Natural killer cell (primary cell): ENCODE measurements around the gene ZNF541. TPM values are rescaled to one million over a fixed set of nuclear protein-coding genes. Genes with fewer than 3 reads are reported as not detected.

Experiments
- ATAC-seq, 3 donors: fragments of 150-1000 bp in 2 of 3; fragments of 200-7000 bp in 1 of 3; cut with Tn5 transposase; 1 replicate in 1 of 3; 2 replicates in 2 of 3; pipeline ENCODE4 v1.10.0; 2021; ENCODE audit warnings: mild to moderate bottlenecking in 2 of 3, moderate library complexity in 2 of 3
- DNase-seq, 2 donors: peaks; one replicate each; pipeline versions ENCODE4 v3.0.0 to v3.0.0-alpha.2; 2013 to 2021; ENCODE audit warnings: mixed read lengths in 1 of 2
- H3K27ac ChIP-seq: one replicate; pipeline ENCODE4 v1.5.1; 2013; ENCODE audit warnings: mild to moderate bottlenecking, low read length
- H3K27me3 ChIP-seq: one replicate; pipeline ENCODE4 v1.6.1; 2013; ENCODE audit warnings: low read length; ENCODE audit not compliant: control insufficient read depth, insufficient read depth
- H3K36me3 ChIP-seq: one replicate; pipeline ENCODE4 v1.6.1; 2013; ENCODE audit warnings: low read length; ENCODE audit not compliant: control insufficient read depth, insufficient read depth
- H3K4me1 ChIP-seq: one replicate; pipeline ENCODE4 v1.6.1; 2013; ENCODE audit warnings: low read length; ENCODE audit not compliant: control insufficient read depth, insufficient read depth
- H3K4me3 ChIP-seq: one replicate; pipeline ENCODE4 v1.5.1; 2013; ENCODE audit warnings: low read length
- H3K9me3 ChIP-seq: one replicate; pipeline ENCODE4 v1.6.1; 2013; ENCODE audit warnings: low read length; ENCODE audit not compliant: control insufficient read depth, insufficient read depth
- H3K27ac Mint-ChIP-seq, 2 donors: one replicate each; pipeline ENCODE4 v1.8.0; 2022; ENCODE audit warnings: mild to moderate bottlenecking in 2 of 2, mixed read lengths in 2 of 2, moderate library complexity in 1 of 2
- H3K27me3 Mint-ChIP-seq, 2 donors: one replicate each; pipeline ENCODE4 v1.8.0; 2022; ENCODE audit warnings: low read depth in 2 of 2, mixed read lengths in 2 of 2
- H3K36me3 Mint-ChIP-seq: one replicate; pipeline ENCODE4 v1.8.0; 2022; ENCODE audit warnings: mixed read lengths
- H3K4me1 Mint-ChIP-seq, 2 donors: one replicate each; pipeline ENCODE4 v1.8.0; 2022; ENCODE audit warnings: mixed read lengths in 2 of 2
- H3K4me3 Mint-ChIP-seq: one replicate; pipeline ENCODE4 v1.8.0; 2022; ENCODE audit warnings: mild to moderate bottlenecking, moderate library complexity, mixed read lengths
- H3K9me3 Mint-ChIP-seq, 2 donors: one replicate each; pipeline ENCODE4 v1.8.0; 2022; ENCODE audit warnings: mixed read lengths in 2 of 2
- WGBS: methylation state at CpG from one replicate; pipeline ENCODE4 v1.1.7; 2013; ENCODE audit warnings: missing lambda C conversion rate; ENCODE audit not compliant: insufficient coverage; 5-methylcytosine and 5-hydroxymethylcytosine counted together
- intact Hi-C: fragments of 100-400 bp; cut with micrococcal nuclease; formaldehyde crosslinking; loops from one replicate; pipeline ENCODE4 v1.14.2; 2022
- total RNA-seq, 4 donors: library from RNA; stranded (reverse); fragments of 120-200 nt in 1 of 4; gene quantifications; one replicate each; pipeline versions ENCODE4 v1.2.3 to v1.2.4, GENCODE V29; 2013 to 2022
- TF ChIP-seq, protein P1 (sequence below): fragments of 200-600 bp; IDR thresholded peaks from one replicate; pipeline ENCODE4 v1.8.0; 2022; ENCODE audit warnings: antibody characterized with exemption

The ZNF541 gene
- total RNA-seq, 3 donors from 2014 or later (not counting 1 experiment from before 2014, with no cell fraction given) = 1.5 to 2.0 (median 1.5) TPM

DNA sequence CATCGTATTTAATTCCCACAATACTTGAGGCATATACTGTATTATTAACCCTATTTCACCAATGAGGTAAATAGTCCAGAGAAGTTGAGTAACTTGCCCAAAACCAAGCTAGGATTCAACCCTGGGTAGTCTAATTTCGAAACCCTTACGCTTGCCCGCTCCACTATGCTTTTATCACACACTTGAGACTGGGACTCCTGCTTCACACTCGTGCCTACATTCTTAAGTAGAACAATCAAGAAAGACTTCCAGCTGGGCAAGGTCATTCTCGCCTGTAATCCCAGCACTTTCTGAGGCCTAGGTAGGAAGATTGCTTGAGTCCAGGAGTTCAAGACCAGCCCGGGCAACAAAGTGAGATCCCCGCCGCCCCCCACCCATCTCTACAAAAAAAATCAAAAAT, 3.6 kb downstream of the ZNF541 start:
- ATAC-seq = no peak
- intact Hi-C loops = no loop called here
- no peaks in the 10 kb centered on the region for H3K9me3 ChIP-seq
- no peak overlapping the region for H3K27ac ChIP-seq
- Mint-ChIP-seq H3K27ac (no peak overlapping the region), H3K27me3 (peaks cover 0 to 11% of the 10 kb centered on the region in 2 donors), H3K4me3 (no peak overlapping the region), H3K4me1 (peaks cover 11 to 12% of the 10 kb centered on the region in 2 donors), H3K36me3 (no peaks in the 10 kb centered on the region), H3K9me3 (no peaks in the 10 kb centered on the region)
- H3K27me3 ChIP-seq = no peaks in the 10 kb centered on the region
- no peak overlapping the region for H3K4me3 ChIP-seq
- H3K36me3 ChIP-seq = no peaks in the 10 kb centered on the region
- TF ChIP-seq, protein P1, sequence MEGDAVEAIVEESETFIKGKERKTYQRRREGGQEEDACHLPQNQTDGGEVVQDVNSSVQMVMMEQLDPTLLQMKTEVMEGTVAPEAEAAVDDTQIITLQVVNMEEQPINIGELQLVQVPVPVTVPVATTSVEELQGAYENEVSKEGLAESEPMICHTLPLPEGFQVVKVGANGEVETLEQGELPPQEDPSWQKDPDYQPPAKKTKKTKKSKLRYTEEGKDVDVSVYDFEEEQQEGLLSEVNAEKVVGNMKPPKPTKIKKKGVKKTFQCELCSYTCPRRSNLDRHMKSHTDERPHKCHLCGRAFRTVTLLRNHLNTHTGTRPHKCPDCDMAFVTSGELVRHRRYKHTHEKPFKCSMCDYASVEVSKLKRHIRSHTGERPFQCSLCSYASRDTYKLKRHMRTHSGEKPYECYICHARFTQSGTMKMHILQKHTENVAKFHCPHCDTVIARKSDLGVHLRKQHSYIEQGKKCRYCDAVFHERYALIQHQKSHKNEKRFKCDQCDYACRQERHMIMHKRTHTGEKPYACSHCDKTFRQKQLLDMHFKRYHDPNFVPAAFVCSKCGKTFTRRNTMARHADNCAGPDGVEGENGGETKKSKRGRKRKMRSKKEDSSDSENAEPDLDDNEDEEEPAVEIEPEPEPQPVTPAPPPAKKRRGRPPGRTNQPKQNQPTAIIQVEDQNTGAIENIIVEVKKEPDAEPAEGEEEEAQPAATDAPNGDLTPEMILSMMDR = no peak
- WGBS = 95% methylated on average over 7 of the region's 9 CpGs
- H3K4me1 ChIP-seq = peaks cover 13% of the 10 kb centered on the region
- DNase-seq = no peak

DNA sequence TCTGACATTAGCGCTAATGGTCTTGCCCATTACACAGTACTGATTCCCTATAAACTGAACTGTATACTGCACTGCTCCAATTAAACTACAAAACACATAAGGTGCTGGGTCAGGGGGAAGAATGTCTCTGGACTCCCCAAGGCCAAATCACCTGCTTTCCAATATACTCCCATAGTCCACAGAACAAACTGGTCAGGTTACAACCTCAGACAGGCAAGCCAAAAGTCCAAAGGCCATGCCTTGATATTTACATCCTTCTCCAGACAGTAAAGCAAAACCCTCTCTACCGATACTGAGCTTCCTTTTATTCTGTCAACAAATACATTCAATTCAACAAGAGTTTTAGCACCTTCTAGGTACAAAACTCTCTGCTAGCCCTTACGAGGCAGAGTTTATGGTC, 8.9 kb downstream of the ZNF541 start:
- H3K4me1 Mint-ChIP-seq = peaks cover 0 to 6% of the 10 kb centered on the region in 2 donors
- H3K36me3 Mint-ChIP-seq = no peaks in the 10 kb centered on the region
- no peak overlapping the region for H3K27ac Mint-ChIP-seq
- H3K9me3 ChIP-seq = no peaks in the 10 kb centered on the region
- H3K4me3 ChIP-seq = no peak overlapping the region
- no peaks in the 10 kb centered on the region for H3K27me3 ChIP-seq
- H3K27me3 Mint-ChIP-seq = peaks cover 0 to 4% of the 10 kb centered on the region in 2 donors
- no peaks in the 10 kb centered on the region for H3K9me3 Mint-ChIP-seq
- no peaks in the 10 kb centered on the region for H3K4me1 ChIP-seq
- TF ChIP-seq, protein P1 = no peak
- 92% methylated on average over 3 of the region's 3 CpGs for WGBS
- no peaks in the 10 kb centered on the region for H3K36me3 ChIP-seq
- ATAC-seq (no peak), DNase-seq (no peak)
- H3K4me3 Mint-ChIP-seq = no peak overlapping the region
- H3K27ac ChIP-seq = no peak overlapping the region
- intact Hi-C loops = no loop called here

DNA sequence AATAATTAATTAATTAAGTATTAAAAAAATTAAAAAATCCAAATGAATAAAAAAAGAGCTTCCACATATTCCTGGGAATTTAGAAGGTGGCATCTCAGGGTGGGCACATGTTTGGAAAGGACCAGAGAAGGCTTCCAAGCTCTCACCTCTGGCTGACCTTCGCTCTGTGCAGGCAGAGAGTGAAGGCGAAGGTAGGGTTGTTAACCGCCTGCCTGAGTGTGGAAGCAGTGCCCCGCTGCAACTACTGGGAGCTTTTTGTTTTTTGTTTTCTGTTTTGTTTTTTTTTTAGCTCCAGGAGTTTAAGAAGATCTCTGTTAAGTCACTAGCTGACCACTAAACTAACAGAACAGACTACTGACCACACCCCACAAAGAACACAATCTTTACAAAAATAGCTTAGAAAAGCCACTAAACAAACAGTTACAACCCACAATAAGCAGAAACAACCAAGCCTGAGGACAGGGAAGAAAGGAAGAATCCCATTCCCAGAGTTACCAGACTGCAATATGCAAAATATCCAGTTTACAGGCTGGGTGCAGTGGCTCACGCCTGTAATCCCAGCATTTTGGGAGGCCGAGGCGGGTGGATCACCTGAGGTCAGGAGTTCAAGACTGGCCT, 11.4 kb downstream of the ZNF541 start:
- Histone ChIP-seq H3K4me1 (no peaks in the 10 kb centered on the region), H3K9me3 (no peaks in the 10 kb centered on the region), H3K36me3 (no peaks in the 10 kb centered on the region), H3K4me3 (no peak overlapping the region), H3K27ac (no peak overlapping the region), H3K27me3 (no peaks in the 10 kb centered on the region)
- ATAC-seq = no peak
- Mint-ChIP-seq H3K4me1 (peaks cover 0 to 6% of the 10 kb centered on the region in 2 donors), H3K9me3 (no peaks in the 10 kb centered on the region), H3K4me3 (no peak overlapping the region), H3K36me3 (no peaks in the 10 kb centered on the region), H3K27me3 (peaks cover 0 to 5% of the 10 kb centered on the region in 2 donors), H3K27ac (no peak overlapping the region)
- 86% methylated on average over 7 of the region's 7 CpGs for WGBS
- no peak for DNase-seq
- TF ChIP-seq, protein P1 = no peak
- intact Hi-C loops = no loop called here

DNA sequence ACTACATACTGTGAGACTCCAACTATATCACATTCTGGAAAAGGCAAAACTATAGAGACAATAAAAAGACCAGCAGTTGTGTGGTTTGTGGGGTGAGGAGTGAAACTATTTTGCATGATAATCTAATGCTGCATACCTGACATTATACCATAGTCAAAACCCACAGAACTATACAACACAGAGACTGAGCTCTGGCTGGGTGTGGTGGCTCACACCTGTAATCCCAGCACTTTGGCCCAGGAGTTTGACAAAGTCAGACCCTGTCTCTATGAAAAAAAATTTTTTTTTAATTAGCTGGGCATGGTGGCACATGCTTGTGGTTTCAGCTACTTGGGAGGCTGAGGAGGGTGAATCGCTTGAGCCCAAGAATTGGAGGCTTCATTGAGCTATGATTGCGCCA, 11.9 kb downstream of the ZNF541 start:
- Mint-ChIP-seq H3K27me3 (peaks cover 0 to 5% of the 10 kb centered on the region in 2 donors), H3K36me3 (no peaks in the 10 kb centered on the region), H3K9me3 (no peaks in the 10 kb centered on the region), H3K4me3 (no peak overlapping the region), H3K4me1 (peaks cover 0 to 6% of the 10 kb centered on the region in 2 donors), H3K27ac (no peak overlapping the region)
- Histone ChIP-seq H3K36me3 (no peaks in the 10 kb centered on the region), H3K27me3 (no peaks in the 10 kb centered on the region), H3K27ac (no peak overlapping the region), H3K4me3 (no peak overlapping the region), H3K9me3 (no peaks in the 10 kb centered on the region), H3K4me1 (no peaks in the 10 kb centered on the region)
- WGBS = no CpG with 5 or more reads among the region's 2 CpGs
- DNase-seq (no peak), ATAC-seq (no peak)
- TF ChIP-seq, protein P1 = no peak
- intact Hi-C loops = no loop called here
